IMR-90 (cell line): ENCODE results near the gene ASAP2. TPM values are rescaled to one million over a fixed set of nuclear protein-coding genes. Genes with fewer than 3 reads are reported as not detected.

Experiments used
- ATAC-seq: fragments of 200-7000 bp; cut with Tn5 transposase; 2 replicates; pipeline ENCODE4 v1.9.1; 2020; ENCODE audit warnings: low read depth, mild to moderate bottlenecking, moderate library complexity
- BruUV-seq: library from RNA; stranded (reverse); fragments of 400-500 nt; replicated peaks from 2 replicates; lab custom pipeline; 2021; lab: Mats Ljungman, UMichigan
- CTCF ChIA-PET: fragments of 300-600 bp; formaldehyde crosslinking; extraction: SDS; loops from one replicate; lab custom pipeline; 2021; ENCODE audit warnings: antibody characterized with exemption; lab: Yijun Ruan, JAX
- POLR2A ChIA-PET: fragments of 300-600 bp; sonication (Branson Sonifier 250); formaldehyde crosslinking; loops from one replicate; lab custom pipeline; 2022; ENCODE audit warnings: antibody characterized with exemption; ENCODE audit not compliant: unreplicated experiment; lab: Charles Lee
- DNase-seq: peaks from one replicate; pipeline ENCODE4 v3.0.0; 2013
- H2AFZ ChIP-seq: replicated peaks from 2 replicates; pipeline ENCODE3; 2013; ENCODE audit warnings: low read length, mild to moderate bottlenecking; ENCODE audit not compliant: poor library complexity
- H2AK5ac ChIP-seq: 2 replicates; pipeline ENCODE4 v1.6.1; 2013; ENCODE audit warnings: low read depth, low read length, inconsistent platforms
- H2AK9ac ChIP-seq: replicated peaks from 2 replicates; pipeline ENCODE3; 2013; ENCODE audit warnings: mild to moderate bottlenecking, low read depth, low read length, moderate library complexity; ENCODE audit not compliant: poor library complexity
- H2BK120ac ChIP-seq: 2 replicates; pipeline ENCODE4 v1.6.1; 2013; ENCODE audit warnings: low read depth, low read length, inconsistent platforms
- H2BK15ac ChIP-seq: 3 replicates; pipeline ENCODE4 v1.6.1; 2013; ENCODE audit warnings: low read depth, low read length, inconsistent platforms
- H2BK20ac ChIP-seq: 2 replicates; pipeline ENCODE4 v1.6.1; 2013; ENCODE audit warnings: low read depth, mild to moderate bottlenecking, inconsistent platforms, low read length, moderate library complexity
- H2BK5ac ChIP-seq: 2 replicates; pipeline ENCODE4 v1.6.1; 2013; ENCODE audit warnings: mild to moderate bottlenecking, low read depth, low read length, inconsistent platforms; ENCODE audit not compliant: poor library complexity, severe bottlenecking
- H3K14ac ChIP-seq: replicated peaks from 2 replicates; pipeline ENCODE4 v1.6.1; 2013; ENCODE audit warnings: low read depth, low read length, inconsistent platforms
- H3K18ac ChIP-seq: 2 replicates; pipeline ENCODE4 v1.6.1; 2013; ENCODE audit warnings: low read depth, low read length, control low read depth
- H3K23ac ChIP-seq: 2 replicates; pipeline ENCODE4 v1.6.1; 2013; ENCODE audit warnings: low read depth, low read length, inconsistent platforms
- H3K27ac ChIP-seq: 2 replicates; pipeline ENCODE4 v1.5.1; 2013; ENCODE audit warnings: mild to moderate bottlenecking, control low read depth, low read length; ENCODE audit not compliant: insufficient read depth
- H3K27me3 ChIP-seq: 2 replicates; pipeline ENCODE4 v1.6.1; 2013; ENCODE audit warnings: low read length; ENCODE audit not compliant: control insufficient read depth, insufficient read depth
- H3K36me3 ChIP-seq: 2 replicates; pipeline ENCODE4 v1.6.1; 2013; ENCODE audit warnings: low read length, mixed read lengths; ENCODE audit not compliant: control insufficient read depth, insufficient read depth
- H3K4ac ChIP-seq: 2 replicates; pipeline ENCODE4 v1.6.1; 2013; ENCODE audit warnings: low read depth, low read length, inconsistent platforms
- H3K4me1 ChIP-seq: 2 replicates; pipeline ENCODE4 v1.6.1; 2013; ENCODE audit warnings: low read length, mixed read lengths; ENCODE audit not compliant: control insufficient read depth, insufficient read depth
- H3K4me2 ChIP-seq: 2 replicates; pipeline ENCODE4 v1.6.1; 2013; ENCODE audit warnings: low read depth, mild to moderate bottlenecking, control low read depth, low read length, moderate library complexity
- H3K4me3 ChIP-seq: 2 replicates; pipeline ENCODE4 v1.5.1; 2013; ENCODE audit warnings: low read depth, mild to moderate bottlenecking, control low read depth, low read length, moderate library complexity; ENCODE audit not compliant: insufficient read depth
- H3K56ac ChIP-seq: 2 replicates; pipeline ENCODE4 v1.6.1; 2013; ENCODE audit warnings: low read length, inconsistent platforms; ENCODE audit not compliant: insufficient read depth; ENCODE audit errors: extremely low read depth
- H3K79me1 ChIP-seq, 2 experiments: 2 replicates each; pipeline ENCODE4 v1.6.1; 2013; ENCODE audit warnings: low read length in 2 of 2, inconsistent platforms in 1 of 2, low read depth in 1 of 2
- H3K9ac ChIP-seq: 2 replicates; pipeline ENCODE4 v1.6.1; 2013; ENCODE audit warnings: low read depth, low read length, control low read depth
- H3K9me1 ChIP-seq: 2 replicates; pipeline ENCODE4 v1.6.1; 2013; ENCODE audit warnings: low read length, inconsistent platforms; ENCODE audit not compliant: insufficient read depth
- H3K9me3 ChIP-seq: 2 replicates; pipeline ENCODE4 v1.6.1; 2013; ENCODE audit warnings: low read length; ENCODE audit not compliant: control insufficient read depth, insufficient read depth
- H4K20me1 ChIP-seq: 2 replicates; pipeline ENCODE4 v1.6.1; 2013; ENCODE audit warnings: low read length, inconsistent platforms; ENCODE audit not compliant: insufficient read depth
- H4K5ac ChIP-seq: 2 replicates; pipeline ENCODE4 v1.6.1; 2013; ENCODE audit warnings: mild to moderate bottlenecking, low read depth, low read length, control low read depth
- H4K8ac ChIP-seq, 2 experiments: 2 replicates each; pipeline ENCODE4 v1.6.1; 2013; ENCODE audit warnings: low read depth in 2 of 2, low read length in 2 of 2, control low read depth in 1 of 2, inconsistent platforms in 1 of 2
- H4K91ac ChIP-seq: 2 replicates; pipeline ENCODE4 v1.6.1; 2013; ENCODE audit warnings: low read depth, low read length, inconsistent platforms; ENCODE audit not compliant: insufficient read depth
- POLR2A ChIP-seq: IDR thresholded peaks from 2 replicates; pipeline ENCODE4 v1.6.1; 2012; ENCODE audit warnings: mild to moderate bottlenecking, low read depth, low read length
- RAD21 ChIP-seq: IDR thresholded peaks from 2 replicates; pipeline ENCODE4 v1.6.1; 2012; ENCODE audit warnings: low read length, improper control_type of control experiment
- WGBS, 2 experiments: methylation state at CpG; one replicate each; pipeline versions ENCODE4 v1.1.5 to v1.1.7; 2013; ENCODE audit warnings: missing lambda C conversion rate in 2 of 2; ENCODE audit not compliant: insufficient read length in 1 of 2; ENCODE audit errors: extremely low coverage in 2 of 2; 5-methylcytosine and 5-hydroxymethylcytosine counted together
- dilution Hi-C: fragments of 300-500 bp; cut with HindIII; formaldehyde crosslinking; loops from one replicate; pipeline ENCODE4 v1.14.3; 2018; ENCODE audit warnings: low sequenced_read_pairs; ENCODE audit not compliant: unreplicated experiment
- in situ Hi-C: fragments of 300-500 bp; cut with MboI; formaldehyde crosslinking; loops from 3 replicates; pipeline ENCODE4 v1.14.3; 2019; ENCODE audit warnings: low sequenced_read_pairs, inconsistent platforms, mixed read lengths
- intact Hi-C: fragments of 100-400 bp; cut with micrococcal nuclease; formaldehyde crosslinking; loops from 2 replicates; pipeline ENCODE4 v1.10.0; 2022
- polyA plus RNA-seq, 3 experiments: library from polyadenylated mRNA; depleted of rRNA; stranded (reverse); fragments of >200 nt; gene quantifications; 2 replicates each; pipeline ENCODE4 v1.2.3, GENCODE V29; 2012; ENCODE audit warnings: low replicate concordance in 1 of 3
- total RNA-seq: library from RNA; depleted of rRNA; stranded (reverse); fragments of >200 nt; gene quantifications from 2 replicates; pipeline ENCODE4 v1.2.3, GENCODE V29; 2012
- TF ChIP-seq, protein P1 (sequence below): fragments of 150-350 bp; IDR thresholded peaks from 2 replicates; pipeline ENCODE4 v1.6.1; 2016; ENCODE audit warnings: low read depth, mild to moderate bottlenecking, low read length, moderate library complexity, borderline replicate concordance

ASAP2 gene
- total and polyA plus RNA-seq, 2 of the 4 experiments (the other 2 are of a cell fraction), result 19.7 to 28.1 TPM

DNA sequence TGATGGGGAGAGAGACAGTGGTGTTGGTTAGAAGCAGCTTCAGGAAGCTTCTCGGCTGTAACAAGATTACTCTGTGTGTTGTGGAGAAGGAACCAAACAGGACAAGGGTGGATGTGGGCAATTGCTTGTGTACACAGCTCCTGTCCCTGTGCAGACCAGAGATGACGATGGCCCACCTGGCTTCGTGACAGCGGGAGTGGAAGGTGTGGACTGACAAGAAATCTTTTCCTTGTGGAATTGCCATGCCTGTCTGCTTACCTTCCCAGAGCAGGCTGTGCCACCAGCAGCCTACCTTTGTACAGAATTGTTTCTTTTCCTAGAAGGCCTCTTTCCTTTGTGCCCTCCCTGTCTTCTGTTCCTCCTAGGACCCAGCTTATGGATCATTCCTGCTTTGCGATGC, 122.9 kb downstream of the ASAP2 start:
- H3K4ac ChIP-seq, result 0 out of 2 replicates have a peak overlapping the region, but pooled peaks have one; percentile 0
- ATAC-seq, result no peak
- TF ChIP-seq POLR2A, result no peak
- no peak for TF ChIP-seq RAD21
- TF ChIP-seq, protein P1, sequence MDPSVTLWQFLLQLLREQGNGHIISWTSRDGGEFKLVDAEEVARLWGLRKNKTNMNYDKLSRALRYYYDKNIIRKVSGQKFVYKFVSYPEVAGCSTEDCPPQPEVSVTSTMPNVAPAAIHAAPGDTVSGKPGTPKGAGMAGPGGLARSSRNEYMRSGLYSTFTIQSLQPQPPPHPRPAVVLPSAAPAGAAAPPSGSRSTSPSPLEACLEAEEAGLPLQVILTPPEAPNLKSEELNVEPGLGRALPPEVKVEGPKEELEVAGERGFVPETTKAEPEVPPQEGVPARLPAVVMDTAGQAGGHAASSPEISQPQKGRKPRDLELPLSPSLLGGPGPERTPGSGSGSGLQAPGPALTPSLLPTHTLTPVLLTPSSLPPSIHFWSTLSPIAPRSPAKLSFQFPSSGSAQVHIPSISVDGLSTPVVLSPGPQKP, result no peak
- H3K9me3 ChIP-seq, result no peaks in the 10 kb centered on the region
- H4K8ac ChIP-seq, result no peak overlapping the region
- H2BK20ac ChIP-seq, result no peak overlapping the region
- no peak overlapping the region for H4K5ac ChIP-seq
- H2BK15ac ChIP-seq, result no peak overlapping the region
- no peak overlapping the region for H3K56ac ChIP-seq
- BruUV-seq, result no TSS peak
- H3K9ac ChIP-seq, result no peak overlapping the region
- in situ Hi-C loops, result loop anchor here (25.0 kb wide), 1 partner anchor 467 kb away; no protein-coding TSS in a partner anchor
- no peak overlapping the region for H3K4me2 ChIP-seq
- H3K9me1 ChIP-seq, result peaks cover 19% of the 10 kb centered on the region
- no peak overlapping the region for H3K18ac ChIP-seq
- peaks cover 16% of the 10 kb centered on the region for H3K36me3 ChIP-seq
- dilution Hi-C loops, result no loop called here
- DNase-seq, result no peak
- H4K91ac ChIP-seq, result no peak overlapping the region
- intact Hi-C loops, result no loop called here
- peaks cover 25 to 71% of the 10 kb centered on the region in 2 experiments for H3K79me1 ChIP-seq
- H3K23ac ChIP-seq, result no peak overlapping the region; the same call in 1 of the 2 replicates
- no peak overlapping the region for H2AFZ ChIP-seq
- no CpG with 5 or more reads among the region's 5 CpGs for WGBS, 2 experiments
- H2BK5ac ChIP-seq, result no peak overlapping the region
- H3K4me3 ChIP-seq, result no peak overlapping the region
- H3K27me3 ChIP-seq, result no peaks in the 10 kb centered on the region
- no peak overlapping the region for H2AK5ac ChIP-seq
- ChIA-PET CTCF (interaction anchor here (0.6 kb wide), 1 partner anchor 62 kb away, joined by 3 read pairs; no protein-coding TSS in a partner anchor), POLR2A (no interaction called here)
- H4K20me1 ChIP-seq, result no peaks in the 10 kb centered on the region
- H2AK9ac ChIP-seq, result no peak overlapping the region
- no peak overlapping the region for H2BK120ac ChIP-seq
- H3K27ac ChIP-seq, result no peak overlapping the region
- no peak overlapping the region for H3K14ac ChIP-seq
- H3K4me1 ChIP-seq, result peaks cover 11% of the 10 kb centered on the region
